Natural killer cell (primary cell): ENCODE results near the gene C9orf153. TPM values are rescaled to one million over a fixed set of nuclear protein-coding genes. Genes with fewer than 3 reads are reported as not detected.
"Not testable (repeated sequence)": the region's sequence is repeated elsewhere in the genome, so short reads cannot be mapped to it uniquely, and the experiment has no call there.

Experiments
- ATAC-seq, 3 donors: fragments of 150-1000 bp in 2 of 3; fragments of 200-7000 bp in 1 of 3; cut with Tn5 transposase; 1 replicate in 1 of 3; 2 replicates in 2 of 3; pipeline ENCODE4 v1.10.0; 2021; ENCODE audit warnings: mild to moderate bottlenecking in 2 of 3, moderate library complexity in 2 of 3
- DNase-seq, 2 donors: peaks; one replicate each; pipeline versions ENCODE4 v3.0.0 to v3.0.0-alpha.2; 2013 to 2021; ENCODE audit warnings: mixed read lengths in 1 of 2
- H3K27ac ChIP-seq: one replicate; pipeline ENCODE4 v1.5.1; 2013; ENCODE audit warnings: mild to moderate bottlenecking, low read length
- H3K27me3 ChIP-seq: one replicate; pipeline ENCODE4 v1.6.1; 2013; ENCODE audit warnings: low read length; ENCODE audit not compliant: control insufficient read depth, insufficient read depth
- H3K36me3 ChIP-seq: one replicate; pipeline ENCODE4 v1.6.1; 2013; ENCODE audit warnings: low read length; ENCODE audit not compliant: control insufficient read depth, insufficient read depth
- H3K4me1 ChIP-seq: one replicate; pipeline ENCODE4 v1.6.1; 2013; ENCODE audit warnings: low read length; ENCODE audit not compliant: control insufficient read depth, insufficient read depth
- H3K4me3 ChIP-seq: one replicate; pipeline ENCODE4 v1.5.1; 2013; ENCODE audit warnings: low read length
- H3K9me3 ChIP-seq: one replicate; pipeline ENCODE4 v1.6.1; 2013; ENCODE audit warnings: low read length; ENCODE audit not compliant: control insufficient read depth, insufficient read depth
- H3K27ac Mint-ChIP-seq, 2 donors: one replicate each; pipeline ENCODE4 v1.8.0; 2022; ENCODE audit warnings: mild to moderate bottlenecking in 2 of 2, mixed read lengths in 2 of 2, moderate library complexity in 1 of 2
- H3K27me3 Mint-ChIP-seq, 2 donors: one replicate each; pipeline ENCODE4 v1.8.0; 2022; ENCODE audit warnings: low read depth in 2 of 2, mixed read lengths in 2 of 2
- H3K36me3 Mint-ChIP-seq: one replicate; pipeline ENCODE4 v1.8.0; 2022; ENCODE audit warnings: mixed read lengths
- H3K4me1 Mint-ChIP-seq, 2 donors: one replicate each; pipeline ENCODE4 v1.8.0; 2022; ENCODE audit warnings: mixed read lengths in 2 of 2
- H3K4me3 Mint-ChIP-seq: one replicate; pipeline ENCODE4 v1.8.0; 2022; ENCODE audit warnings: mild to moderate bottlenecking, moderate library complexity, mixed read lengths
- H3K9me3 Mint-ChIP-seq, 2 donors: one replicate each; pipeline ENCODE4 v1.8.0; 2022; ENCODE audit warnings: mixed read lengths in 2 of 2
- WGBS: methylation state at CpG from one replicate; pipeline ENCODE4 v1.1.7; 2013; ENCODE audit warnings: missing lambda C conversion rate; ENCODE audit not compliant: insufficient coverage; 5-methylcytosine and 5-hydroxymethylcytosine counted together
- intact Hi-C: fragments of 100-400 bp; cut with micrococcal nuclease; formaldehyde crosslinking; loops from one replicate; pipeline ENCODE4 v1.14.2; 2022
- total RNA-seq, 4 donors: library from RNA; stranded (reverse); fragments of 120-200 nt in 1 of 4; gene quantifications; one replicate each; pipeline versions ENCODE4 v1.2.3 to v1.2.4, GENCODE V29; 2013 to 2022
- TF ChIP-seq, protein P1 (sequence below): fragments of 200-600 bp; IDR thresholded peaks from one replicate; pipeline ENCODE4 v1.8.0; 2022; ENCODE audit warnings: antibody characterized with exemption

C9orf153 gene
- total RNA-seq, 3 donors from 2014 or later (not counting 1 experiment from before 2014, with no cell fraction given) = 0.28 to 0.63 TPM; not detected in 1

DNA sequence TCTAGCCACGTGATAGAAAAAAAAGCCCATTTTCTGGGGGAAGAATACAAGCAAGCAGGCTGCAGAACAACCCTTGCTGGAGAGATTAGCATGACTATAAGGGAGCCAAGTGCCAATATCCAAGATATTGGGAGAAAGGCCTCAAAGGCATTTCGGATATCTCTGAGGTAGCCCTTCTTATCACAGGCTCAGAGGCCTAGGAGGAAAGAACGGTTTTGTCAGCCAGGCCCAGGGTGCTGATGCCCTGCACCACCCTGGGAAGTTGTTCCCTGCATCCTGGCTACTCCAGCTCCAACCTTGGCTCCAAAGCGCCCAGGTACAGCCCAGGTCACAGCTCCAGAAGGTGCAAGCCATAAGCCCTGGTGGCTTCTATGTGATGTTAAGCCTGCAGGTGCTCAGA is 66.4 kb downstream of the C9orf153 start:
- WGBS = 69% methylated on average over 4 of the region's 4 CpGs
- Mint-ChIP-seq H3K4me1 (no peaks in the 10 kb centered on the region), H3K9me3 (peaks cover 3% of the 10 kb centered on the region in 2 donors), H3K27ac (no peak overlapping the region), H3K27me3 (peaks cover 0 to 5% of the 10 kb centered on the region in 2 donors), H3K4me3 (no peak overlapping the region), H3K36me3 (no peaks in the 10 kb centered on the region)
- Histone ChIP-seq H3K9me3 (peaks cover 7% of the 10 kb centered on the region), H3K36me3 (no peaks in the 10 kb centered on the region), H3K4me1 (no peaks in the 10 kb centered on the region), H3K4me3 (no peak overlapping the region), H3K27me3 (no peaks in the 10 kb centered on the region), H3K27ac (no peak overlapping the region)
- no peak for DNase-seq
- intact Hi-C loops = no loop called here
- TF ChIP-seq, protein P1, sequence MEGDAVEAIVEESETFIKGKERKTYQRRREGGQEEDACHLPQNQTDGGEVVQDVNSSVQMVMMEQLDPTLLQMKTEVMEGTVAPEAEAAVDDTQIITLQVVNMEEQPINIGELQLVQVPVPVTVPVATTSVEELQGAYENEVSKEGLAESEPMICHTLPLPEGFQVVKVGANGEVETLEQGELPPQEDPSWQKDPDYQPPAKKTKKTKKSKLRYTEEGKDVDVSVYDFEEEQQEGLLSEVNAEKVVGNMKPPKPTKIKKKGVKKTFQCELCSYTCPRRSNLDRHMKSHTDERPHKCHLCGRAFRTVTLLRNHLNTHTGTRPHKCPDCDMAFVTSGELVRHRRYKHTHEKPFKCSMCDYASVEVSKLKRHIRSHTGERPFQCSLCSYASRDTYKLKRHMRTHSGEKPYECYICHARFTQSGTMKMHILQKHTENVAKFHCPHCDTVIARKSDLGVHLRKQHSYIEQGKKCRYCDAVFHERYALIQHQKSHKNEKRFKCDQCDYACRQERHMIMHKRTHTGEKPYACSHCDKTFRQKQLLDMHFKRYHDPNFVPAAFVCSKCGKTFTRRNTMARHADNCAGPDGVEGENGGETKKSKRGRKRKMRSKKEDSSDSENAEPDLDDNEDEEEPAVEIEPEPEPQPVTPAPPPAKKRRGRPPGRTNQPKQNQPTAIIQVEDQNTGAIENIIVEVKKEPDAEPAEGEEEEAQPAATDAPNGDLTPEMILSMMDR = no peak
- ATAC-seq = no peak

DNA sequence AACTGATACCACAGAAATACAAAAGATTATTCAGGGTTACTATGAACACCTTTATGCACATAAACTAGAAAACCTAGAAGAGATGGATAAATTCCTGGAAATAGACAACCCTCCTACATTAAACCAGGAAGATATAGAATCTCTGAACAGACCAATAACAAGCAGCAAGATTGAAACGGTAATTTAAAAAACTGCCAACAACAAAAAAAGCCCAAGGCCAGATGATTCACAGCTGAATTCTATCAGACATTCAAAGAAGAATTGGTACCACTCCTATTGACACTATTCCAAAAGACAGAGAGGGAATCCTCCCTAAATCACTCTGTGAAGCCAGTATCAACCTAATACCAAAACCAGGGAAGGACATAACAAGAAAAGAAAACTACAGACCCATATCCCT is 68.8 kb downstream of the C9orf153 start:
- not testable (repeated sequence) for H3K4me1 Mint-ChIP-seq

DNA sequence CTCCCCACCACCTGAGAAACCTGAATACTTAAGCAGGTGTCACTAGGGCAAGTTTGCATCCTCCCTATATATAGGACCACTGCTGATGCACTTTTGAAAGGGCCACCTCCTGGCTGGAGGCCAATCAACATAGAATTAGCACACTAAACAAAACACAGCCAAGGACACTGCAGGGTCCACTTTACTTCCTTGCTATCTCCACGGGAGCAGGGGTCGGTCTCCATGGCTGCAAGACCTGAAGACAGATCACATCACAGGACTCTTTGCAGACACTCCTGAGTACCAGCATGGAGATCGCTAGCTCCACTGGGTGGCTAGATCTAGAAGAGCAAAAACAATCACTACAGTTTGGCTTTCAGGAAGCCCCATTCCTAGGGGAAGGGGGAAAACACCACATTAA is 72.3 kb downstream of the C9orf153 start:
- H3K4me3 ChIP-seq = no peak overlapping the region
- no peaks in the 10 kb centered on the region for H3K27me3 ChIP-seq
- no peaks in the 10 kb centered on the region for H3K9me3 Mint-ChIP-seq
- WGBS = 54% methylated on average over 3 of the region's 3 CpGs
- H3K36me3 Mint-ChIP-seq = no peaks in the 10 kb centered on the region
- intact Hi-C loops = no loop called here
- TF ChIP-seq, protein P1 = no peak
- no peak overlapping the region for H3K4me3 Mint-ChIP-seq
- H3K36me3 ChIP-seq = no peaks in the 10 kb centered on the region
- no peak for DNase-seq
- H3K27ac Mint-ChIP-seq = no peak overlapping the region
- no peak for ATAC-seq
- no peaks in the 10 kb centered on the region for H3K4me1 ChIP-seq
- H3K27me3 Mint-ChIP-seq = peaks cover 22 to 24% of the 10 kb centered on the region in 2 donors
- no peak overlapping the region for H3K27ac ChIP-seq
- no peaks in the 10 kb centered on the region for H3K9me3 ChIP-seq
- no peaks in the 10 kb centered on the region for H3K4me1 Mint-ChIP-seq

More for the DNA sequence above, 68.8 kb downstream of the C9orf153 start:
- H3K36me3 Mint-ChIP-seq, H3K36me3 ChIP-seq, ATAC-seq, H3K27me3 Mint-ChIP-seq, H3K27ac Mint-ChIP-seq, H3K9me3 ChIP-seq, H3K4me1 ChIP-seq, H3K9me3 Mint-ChIP-seq, H3K27ac ChIP-seq, H3K27me3 ChIP-seq, H3K4me3 Mint-ChIP-seq, DNase-seq, intact Hi-C loops, H3K4me3 ChIP-seq: not testable (repeated sequence)
- WGBS = 63% methylated on average over 1 of the region's 1 CpG

DNA sequence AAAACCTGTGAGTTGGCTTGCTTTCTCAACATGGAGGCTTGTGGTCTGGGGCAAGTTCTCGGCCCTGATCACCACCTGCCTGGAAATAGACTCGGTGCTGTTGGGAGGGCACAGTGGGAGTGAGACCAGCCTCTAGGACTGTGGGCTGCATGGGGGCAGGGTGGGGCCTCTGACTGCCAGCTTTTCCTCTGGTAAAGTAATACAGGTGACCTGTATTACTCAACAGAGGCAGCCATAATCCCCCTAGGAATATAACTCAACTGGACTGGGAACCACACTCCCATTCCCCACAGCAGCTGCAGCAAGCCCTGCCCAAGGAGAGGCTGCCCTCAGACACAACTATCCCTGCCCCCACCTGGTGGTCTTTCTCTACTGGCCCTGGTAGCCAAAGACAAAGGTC is 72.8 kb downstream of the C9orf153 start:
- H3K27me3 Mint-ChIP-seq = peaks cover 22 to 24% of the 10 kb centered on the region in 2 donors
- TF ChIP-seq, protein P1 = no peak
- intact Hi-C loops = no loop called here
- Histone ChIP-seq H3K4me3 (no peak overlapping the region), H3K27ac (no peak overlapping the region), H3K36me3 (no peaks in the 10 kb centered on the region), H3K4me1 (no peaks in the 10 kb centered on the region), H3K9me3 (no peaks in the 10 kb centered on the region), H3K27me3 (no peaks in the 10 kb centered on the region)
- DNase-seq (no peak), ATAC-seq (no peak)
- no peak overlapping the region for H3K4me3 Mint-ChIP-seq
- no peak overlapping the region for H3K27ac Mint-ChIP-seq
- H3K4me1 Mint-ChIP-seq = no peaks in the 10 kb centered on the region
- no peaks in the 10 kb centered on the region for H3K36me3 Mint-ChIP-seq
- H3K9me3 Mint-ChIP-seq = no peaks in the 10 kb centered on the region
- WGBS = 79% methylated on average over 2 of the region's 2 CpGs
